Activated CD8-positive, alpha-beta memory T cell treated with anti-CD3 and anti-CD28 coated beads for 48 hours (primary cell): ENCODE results near the gene KHDC4.

Source experiments
- DNase-seq, 3 experiments: peaks; one replicate each; pipeline ENCODE4 v3.0.0-alpha.2; 2020; ENCODE audit warnings: low read depth in 2 of 3, low spot score in 2 of 3

Gene KHDC4

DNA sequence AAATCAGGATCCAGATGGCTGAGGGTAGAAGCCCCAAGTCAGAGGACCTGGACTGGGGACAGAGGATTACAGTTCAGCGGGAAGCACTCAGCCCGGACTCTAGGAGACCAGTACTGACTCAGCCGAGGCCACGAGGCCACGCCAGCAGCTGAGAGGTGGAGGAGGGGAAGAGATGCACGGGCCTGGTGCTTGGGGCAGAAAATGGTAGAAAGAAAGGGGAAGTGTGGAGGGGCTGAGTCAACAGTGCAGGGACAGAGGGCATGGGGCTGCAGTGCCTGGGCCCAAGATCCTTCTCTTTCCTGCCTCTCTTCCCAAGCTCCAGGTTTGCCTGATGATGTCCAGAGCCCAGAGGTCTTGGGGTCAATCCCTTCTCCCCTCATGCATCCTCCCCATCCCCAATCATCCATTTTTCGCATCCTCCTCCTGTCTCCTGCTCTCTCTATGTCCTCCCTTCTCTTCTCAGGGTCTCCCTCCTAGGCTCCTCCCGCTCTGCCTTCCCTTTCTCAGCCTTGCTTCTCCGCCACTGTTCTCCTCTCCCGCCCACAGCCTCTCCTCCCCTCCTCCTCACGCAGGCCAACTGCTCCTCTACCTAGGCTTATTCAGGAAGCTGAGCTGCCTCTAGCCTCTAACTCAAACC lies 36.4 kb upstream of the KHDC4 start:
- no peak for DNase-seq

DNA sequence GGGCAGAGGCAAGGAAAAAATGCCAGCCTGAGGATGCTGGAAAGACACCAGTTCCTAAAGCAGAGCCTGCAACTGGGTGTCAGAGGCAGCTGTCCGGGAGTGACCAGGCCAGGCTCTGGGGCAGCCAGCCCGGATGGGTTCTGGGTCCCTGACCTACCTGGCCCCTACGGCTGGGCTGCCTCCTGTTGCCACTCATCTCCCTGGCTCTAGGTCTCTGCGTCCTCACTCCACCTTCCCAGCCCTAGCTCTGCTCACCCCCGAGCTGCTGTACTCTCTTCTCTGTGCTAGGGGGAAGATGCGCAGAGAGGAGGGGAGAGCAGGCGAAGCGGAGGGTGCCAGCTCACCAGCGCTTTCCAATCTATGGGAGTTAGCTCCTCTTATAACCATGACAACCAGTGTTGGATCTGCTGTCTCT lies 35.2 kb upstream of the KHDC4 start:
- DNase-seq: no peak

DNA sequence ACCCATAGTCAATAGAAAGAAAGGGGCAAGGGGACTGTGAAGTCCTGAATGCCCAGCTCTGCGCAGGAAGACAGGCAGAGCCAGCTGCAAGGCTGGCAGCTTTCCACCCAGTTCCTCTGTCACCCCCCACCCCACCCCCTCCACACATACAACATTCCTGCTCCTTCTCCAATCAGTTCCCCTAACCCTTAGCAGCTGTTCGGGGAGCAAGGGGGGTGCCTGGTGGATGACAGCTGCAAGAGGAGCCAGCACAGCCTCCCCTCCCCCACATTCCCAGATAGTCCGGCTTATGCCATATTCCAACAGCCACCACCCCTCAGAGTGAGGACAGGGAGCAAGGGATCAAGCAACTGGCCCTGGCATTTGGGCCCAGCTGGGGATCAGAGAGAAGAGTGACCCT lies 34.5 kb upstream of the KHDC4 start:
- DNase-seq: no peak

DNA sequence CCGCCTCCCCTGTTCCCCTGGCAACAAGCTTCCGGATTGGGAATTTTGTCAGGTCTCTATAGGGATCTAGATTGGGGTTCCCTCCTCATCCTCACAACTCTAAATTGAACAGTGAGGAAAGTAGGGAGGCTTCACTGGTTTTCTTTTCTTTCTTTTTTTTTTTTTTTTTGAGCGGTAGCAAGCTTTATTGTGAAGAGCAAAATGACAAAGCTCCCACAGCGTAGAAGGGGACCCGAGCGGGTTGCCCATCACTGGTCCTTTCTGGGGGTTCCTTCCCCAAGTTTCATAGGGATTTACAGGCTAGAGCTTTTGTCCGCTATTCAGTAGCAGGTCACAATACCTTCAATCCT lies 33.8 kb upstream of the KHDC4 start:
- no peak for DNase-seq

DNA sequence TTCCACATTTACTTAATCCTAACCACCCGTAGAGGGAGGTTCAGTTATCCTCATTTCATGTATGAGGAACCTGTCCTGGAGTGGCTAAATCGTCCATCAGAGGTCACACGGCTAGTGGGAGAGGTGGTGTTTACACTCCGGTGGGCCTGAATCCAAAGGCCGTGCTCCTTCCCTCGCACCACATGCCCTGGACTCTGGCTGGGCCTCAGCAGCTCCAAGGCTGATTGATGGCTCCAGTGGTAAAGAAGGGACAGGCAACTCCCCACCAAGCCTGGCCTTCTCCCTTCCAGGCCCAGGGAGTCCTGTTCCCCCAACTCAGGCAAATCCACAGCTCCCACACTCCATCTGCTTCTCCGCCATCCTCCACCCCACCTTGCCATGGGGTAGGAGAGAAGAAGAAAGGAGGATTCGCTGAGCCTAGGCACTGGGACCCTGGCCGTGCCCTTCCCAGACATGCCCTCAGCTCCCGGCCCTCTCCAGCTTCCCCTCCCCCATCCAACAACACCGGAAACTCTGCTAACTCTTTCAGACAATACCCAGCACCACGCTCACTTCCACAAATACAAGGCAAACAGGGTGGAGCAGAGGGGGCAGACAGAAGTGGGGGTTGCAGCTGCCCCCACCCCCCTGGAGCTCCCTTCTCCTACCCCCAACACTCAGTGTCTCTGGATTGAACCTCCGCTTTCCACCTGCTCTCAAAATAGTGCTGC lies 33.3 kb upstream of the KHDC4 start:
- no peak for DNase-seq

DNA sequence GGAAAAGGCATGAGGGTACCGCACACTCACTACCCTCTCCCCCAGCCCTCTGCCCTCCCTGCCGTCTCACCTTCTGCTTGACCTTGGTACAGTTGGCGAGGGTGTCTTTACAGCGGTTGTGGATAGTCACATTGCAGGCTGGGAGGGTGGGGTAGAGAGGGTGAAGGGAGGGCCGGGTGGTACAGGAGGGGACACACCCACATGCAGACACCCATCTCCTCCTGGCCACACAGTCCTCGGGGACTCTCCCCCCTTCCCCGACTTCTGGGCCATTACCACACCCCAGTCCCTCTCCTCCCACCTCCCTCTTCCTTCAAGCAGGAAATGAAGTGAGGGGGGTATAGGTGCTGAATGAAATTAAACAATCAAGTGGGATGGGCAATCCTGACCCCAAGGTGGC lies 32.5 kb upstream of the KHDC4 start:
- DNase-seq: no peak

DNA sequence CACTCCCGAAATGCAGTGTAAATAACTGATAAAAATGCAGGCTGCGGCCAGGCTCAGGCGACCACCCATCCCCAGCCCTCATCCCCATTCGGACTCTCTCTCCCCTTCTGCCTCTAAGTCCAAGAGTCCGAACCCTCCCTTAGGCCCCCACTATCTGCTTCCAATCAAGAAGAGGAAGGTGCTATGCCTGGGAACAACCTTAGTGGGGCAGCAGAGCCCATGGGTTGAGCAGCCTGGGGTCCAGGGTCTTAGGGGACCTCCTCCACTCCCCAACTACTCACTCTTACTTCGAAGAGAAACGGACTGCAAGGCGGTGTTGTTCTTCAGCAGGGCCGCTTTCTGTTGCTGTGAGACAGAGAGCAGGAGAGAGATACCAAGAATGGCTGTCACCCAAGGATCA lies 31.9 kb upstream of the KHDC4 start:
- no peak for DNase-seq

DNA sequence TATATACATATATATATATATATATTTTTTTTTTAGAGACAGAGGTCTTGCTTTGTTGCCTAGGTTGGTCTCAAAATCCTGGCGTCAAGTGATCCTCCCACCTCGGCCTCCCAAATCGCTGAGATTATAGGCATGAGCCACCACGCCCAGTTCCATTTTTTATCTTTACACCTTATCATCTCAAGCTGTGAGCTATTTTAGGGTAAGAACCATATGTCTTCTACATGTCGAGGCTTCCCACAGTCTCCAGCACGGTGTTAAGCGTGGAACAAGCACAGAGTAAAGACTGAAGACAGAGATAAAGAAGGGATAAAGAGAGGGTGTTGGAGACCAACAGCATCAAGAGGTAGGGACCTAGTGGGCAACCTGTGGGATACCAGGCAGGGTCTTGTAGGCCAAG lies 30.0 kb upstream of the KHDC4 start:
- no peak for DNase-seq

DNA sequence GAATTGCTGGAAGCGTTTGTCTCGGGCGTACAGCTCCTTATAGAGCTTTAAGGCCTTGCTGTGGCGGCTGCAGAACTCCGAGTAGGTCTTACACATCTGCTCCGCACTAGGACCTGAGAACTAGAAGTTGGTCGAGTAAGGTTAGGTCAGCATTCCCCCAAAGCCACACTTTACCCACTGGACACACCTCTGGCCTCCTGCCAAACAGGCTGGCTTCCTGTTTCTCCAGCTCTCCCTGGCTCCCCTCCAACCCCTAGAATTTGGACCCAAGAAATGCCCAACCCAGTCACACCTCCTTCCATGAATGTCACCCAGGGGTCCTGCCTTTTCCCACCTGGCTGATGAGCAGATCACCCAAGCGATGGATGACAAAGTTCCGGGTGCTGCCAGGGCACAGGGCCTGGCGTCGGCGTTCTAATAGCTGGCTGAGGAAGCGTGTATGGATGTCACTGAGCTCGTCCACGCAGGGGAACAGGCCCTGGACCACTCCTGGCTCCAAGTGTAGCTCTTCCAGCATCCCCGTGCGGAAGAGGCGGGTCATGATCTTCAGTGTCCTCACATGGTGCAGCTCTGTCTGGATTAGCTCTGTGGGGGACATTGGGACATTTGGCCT lies 28.5 kb upstream of the KHDC4 start:
- DNase-seq: no peak

DNA sequence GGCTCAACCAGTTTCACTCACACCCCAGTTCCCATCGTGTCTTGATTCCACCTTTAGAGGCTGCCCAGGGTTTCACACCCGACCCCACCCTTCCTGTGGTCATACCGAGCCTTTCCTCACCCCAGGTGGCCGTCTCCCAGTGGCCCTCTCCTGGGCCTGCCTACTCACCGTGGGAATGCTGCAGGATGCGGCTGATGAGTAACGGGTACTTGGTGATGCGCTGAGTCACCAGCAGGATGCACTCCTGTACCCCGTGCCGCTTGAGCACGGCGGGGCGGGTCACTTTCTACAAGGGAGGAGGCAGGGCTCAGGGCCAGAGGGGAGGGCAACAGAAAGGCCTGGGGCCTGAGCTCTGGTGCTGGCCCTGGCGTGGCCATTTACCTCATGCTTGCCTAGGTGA lies 27.7 kb upstream of the KHDC4 start:
- DNase-seq: no peak

DNA sequence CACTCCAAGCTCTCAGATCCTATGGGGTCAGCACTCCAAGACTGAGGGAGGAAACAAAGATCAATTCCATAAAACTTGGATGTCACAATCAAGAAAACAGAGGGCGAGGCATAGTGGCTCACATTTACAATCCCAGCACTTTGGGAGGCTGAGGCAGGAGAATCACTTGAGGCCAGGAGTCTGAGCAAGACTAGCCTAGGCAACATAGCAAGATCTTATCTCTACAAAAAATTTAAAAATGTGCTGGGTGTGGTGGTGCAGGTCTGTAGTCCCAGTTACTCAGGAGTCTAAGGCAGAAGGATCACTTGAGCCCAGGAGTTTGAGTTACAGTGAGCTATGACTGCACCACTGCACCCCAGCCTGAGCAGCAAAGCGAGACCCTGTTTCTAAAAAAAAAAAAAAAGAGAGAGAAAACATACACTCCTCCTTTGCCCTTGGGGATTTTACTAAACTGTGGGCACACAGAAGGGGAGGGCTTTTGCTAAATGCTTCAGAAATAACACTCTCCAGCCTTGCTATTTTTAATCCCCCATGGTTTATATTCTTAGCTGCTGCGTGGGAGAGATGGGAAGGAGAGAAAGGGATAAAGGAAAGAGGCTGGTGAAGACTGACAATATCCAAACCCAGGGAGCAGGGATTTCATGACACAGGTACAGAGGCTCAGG lies 26.0 kb upstream of the KHDC4 start:
- no peak for DNase-seq

DNA sequence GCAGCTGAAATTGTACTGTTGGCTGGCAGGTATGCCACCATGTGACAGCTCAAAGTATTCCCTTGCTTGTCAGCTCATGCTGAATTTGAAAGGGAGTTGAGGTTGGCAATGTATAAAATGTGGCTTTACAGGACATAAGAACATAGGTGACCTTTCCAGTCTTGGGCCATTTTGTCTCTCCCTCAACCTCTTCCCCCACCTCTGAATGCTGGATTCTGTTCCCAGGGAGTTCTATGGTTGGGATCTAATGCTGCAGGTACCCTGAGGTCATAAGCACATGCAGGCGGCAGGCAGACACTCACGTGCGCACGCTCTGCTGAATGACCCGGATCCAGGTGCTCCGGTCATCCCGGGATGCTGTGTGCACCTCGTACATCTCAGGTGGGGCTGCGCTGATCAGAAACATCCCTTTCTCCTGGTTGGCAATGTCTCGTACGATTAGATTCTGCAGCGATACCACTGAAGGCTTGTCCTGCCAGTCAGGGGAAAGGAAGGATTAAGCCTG lies 23.2 kb upstream of the KHDC4 start:
- DNase-seq: no peak

DNA sequence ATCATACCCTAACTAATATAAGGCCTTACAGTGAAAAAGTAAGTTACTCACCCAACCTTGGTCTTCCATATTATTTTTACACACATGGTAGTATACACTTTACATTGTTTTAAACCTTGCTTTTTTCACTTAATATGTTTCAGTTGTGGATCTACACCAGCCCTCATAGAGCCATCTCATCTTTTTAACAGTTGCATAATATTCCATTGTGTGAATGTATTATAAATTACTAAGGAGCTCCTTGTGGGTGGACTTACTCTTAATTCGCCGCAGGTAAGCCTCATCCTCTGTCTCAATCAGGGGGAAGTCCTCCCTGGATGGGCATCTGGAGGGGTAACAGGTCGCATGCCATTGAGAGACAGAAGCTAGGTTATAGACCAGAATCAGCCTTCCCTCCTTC lies 20.4 kb upstream of the KHDC4 start:
- no peak for DNase-seq

DNA sequence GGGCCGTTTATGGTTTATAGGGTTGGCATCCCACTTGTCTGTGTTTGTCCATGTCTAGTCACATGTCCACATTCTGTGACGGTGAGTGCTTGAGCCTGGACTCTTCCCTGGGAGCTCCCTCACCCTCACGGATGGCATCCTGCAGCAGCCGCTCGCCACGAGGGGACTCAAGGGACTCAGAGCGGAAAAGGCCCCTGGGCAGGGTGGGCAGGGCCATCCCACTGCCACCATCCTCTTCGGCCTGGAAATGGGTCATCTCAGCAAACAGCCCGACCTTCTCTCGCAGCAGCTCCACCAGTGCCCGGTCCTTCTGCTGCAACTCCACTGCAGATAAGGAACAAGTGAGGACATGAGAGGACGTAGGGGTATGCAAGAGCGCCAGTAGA lies 18.3 kb upstream of the KHDC4 start:
- DNase-seq: no peak

DNA sequence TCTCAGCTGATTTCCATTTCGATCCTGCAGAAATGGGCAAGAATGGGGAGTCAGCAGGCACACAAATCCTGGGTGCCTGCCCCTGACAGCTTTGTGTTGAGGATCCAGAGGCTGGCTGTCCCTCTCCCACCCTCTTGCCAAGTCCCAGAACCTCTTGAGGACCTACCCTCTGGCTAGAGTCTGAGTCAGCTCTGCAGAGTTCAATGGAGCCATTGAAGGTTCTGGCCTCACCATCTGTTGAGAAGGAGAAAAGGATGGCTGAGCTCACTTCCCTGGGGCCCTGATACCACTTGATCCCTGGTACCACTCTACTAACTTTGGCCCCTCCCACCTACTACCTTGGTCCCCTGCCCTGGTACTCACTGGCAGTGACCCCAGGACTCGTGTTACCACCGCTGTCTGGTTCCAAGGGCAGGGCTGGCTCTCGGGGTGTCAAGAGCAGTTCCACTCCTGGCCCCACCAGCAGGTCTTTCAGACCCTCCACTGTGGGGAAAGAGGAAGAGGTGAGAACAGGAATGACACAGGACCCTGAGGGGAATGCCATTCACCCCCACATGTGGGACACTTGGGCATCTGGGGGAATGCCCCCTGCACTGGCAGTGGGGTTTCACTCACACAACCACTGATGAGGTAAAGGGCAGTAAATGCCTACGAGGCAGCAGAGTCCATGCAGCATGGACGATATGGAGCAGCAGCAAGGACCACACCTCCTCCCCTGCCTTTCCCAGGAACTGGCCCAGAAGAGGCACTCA lies 17.7 kb upstream of the KHDC4 start:
- DNase-seq: no peak

DNA sequence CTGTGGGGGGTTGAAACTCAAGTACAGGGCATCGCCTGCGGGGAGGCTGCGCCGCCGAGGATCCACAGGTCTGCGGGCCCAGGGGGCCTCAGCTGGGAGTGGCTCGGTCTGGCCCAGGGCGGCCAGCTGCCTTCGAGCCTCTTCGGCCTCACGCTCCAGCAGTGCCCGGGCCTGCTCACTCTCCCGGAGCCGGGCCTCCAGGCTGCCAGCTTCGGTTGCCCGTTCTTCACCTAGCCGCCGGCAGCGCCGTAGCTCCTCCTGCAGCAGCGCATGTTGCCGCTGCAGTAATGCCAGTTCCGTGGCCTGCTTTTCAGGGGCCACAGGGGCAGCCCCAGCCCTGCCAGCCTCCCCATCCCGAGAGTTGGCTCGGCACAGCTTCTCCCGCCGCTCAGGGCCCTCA lies 16.6 kb upstream of the KHDC4 start:
- DNase-seq: no peak

DNA sequence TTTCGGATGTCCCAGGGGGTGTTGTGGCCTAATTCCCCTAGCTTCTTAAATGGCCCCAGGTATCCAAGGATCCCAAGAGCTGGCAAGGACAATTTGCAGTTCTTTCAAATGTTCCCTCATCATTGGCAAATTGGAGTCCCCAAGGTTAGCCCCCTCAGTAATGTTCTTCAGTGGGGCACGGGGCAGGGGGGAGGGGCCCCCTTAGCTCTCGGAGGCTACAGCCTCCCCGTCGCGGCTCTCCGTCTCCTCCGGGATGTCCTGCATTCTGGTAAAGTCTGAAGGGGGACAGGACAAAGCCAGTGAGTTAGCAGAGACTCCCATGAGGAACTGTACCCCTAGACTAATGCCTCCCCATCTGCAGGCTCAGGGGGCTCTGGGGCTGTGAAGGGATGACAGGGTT lies 13.5 kb upstream of the KHDC4 start:
- no peak for DNase-seq

DNA sequence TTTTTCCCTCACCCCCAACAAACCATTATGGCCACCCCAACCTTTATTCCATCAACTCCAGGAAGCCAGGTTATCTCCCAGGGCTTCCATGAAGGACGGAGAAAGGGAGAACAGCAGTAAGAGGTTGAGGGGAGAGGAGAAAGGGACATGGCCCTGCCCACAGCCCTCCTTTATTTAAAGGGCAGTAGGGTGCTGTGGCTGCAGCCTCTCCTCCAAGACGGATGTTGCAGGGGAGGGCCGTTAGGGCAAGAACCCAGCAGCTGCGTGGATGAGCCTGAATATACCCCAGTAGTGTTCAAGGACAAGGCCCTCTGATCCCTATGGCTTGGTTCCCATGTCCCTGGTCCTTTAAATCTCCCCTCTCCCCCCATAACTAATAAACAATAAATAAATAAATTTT lies 13.1 kb upstream of the KHDC4 start:
- DNase-seq: no peak

DNA sequence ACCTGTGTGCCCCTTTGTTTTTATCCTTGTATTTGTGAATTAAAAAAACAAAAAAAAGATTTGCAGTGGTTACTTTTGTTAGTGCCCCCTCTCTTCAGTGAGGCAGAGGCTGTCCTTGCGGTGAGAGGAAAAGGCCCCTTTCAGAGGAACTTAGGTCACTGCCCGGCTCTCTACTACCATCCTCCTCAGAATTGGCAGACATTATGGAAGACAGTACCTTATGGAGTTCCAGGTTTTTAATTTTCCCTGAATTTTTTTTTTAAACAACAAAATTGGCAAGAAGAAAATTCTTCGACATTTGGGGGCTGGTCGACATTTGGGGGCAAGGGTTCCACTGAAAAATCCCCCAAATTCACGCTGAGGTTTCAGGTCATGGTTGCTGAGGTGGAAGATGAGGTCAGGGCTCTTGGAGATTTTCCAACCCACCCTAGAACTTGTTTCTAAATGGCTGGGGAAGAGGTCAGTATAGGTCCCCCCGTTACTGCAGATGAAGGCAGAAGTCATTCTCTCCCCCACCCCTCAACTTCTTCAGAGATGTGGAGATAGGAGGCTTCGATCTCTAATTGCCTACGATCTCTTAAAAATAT lies 12.5 kb upstream of the KHDC4 start:
- DNase-seq: no peak

DNA sequence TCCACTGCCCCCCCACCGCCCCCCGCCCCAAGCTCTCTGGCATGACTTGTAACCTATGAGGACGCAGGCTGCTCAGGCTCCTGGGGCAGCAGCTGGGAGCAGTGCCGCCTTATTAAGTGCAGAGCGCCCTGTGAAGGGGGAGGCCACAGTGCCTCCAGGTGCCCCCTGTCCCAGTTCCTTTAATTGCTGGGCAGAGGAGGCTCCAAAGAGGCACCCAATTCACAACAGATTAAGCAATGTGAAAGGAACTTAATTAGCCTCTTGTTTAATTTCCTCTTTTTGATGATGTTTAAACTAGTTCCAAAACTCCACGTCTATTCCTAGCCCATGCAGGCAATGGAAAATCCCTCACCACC lies 10.2 kb upstream of the KHDC4 start:
- DNase-seq: no peak

DNA sequence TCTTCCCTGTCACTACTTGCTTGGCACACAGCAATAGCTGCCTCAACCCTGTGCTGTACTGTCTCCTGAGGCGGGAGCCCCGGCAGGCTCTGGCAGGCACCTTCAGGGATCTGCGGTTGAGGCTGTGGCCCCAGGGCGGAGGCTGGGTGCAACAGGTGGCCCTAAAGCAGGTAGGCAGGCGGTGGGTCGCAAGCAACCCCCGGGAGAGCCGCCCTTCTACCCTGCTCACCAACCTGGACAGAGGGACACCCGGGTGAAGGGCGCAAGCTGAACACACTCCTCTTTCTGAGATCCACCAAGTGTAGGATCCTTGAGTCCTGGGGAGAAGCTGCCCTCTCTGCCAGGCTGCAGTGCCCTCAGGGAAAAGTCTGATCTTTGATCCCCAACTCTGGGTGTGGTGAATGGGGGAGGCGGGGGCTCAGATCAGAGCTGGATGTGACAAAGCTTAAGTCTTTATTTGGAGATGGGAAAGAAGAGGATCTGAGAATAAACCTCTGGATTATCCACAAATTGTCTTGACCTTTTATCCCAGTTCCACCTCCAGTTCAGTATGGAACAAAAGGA lies 8.4 kb upstream of the KHDC4 start:
- DNase-seq: no peak
